Upper lobe of left lung (tissue), 4 donors: ENCODE data around the gene CRB1.

Source experiments
- CTCF ChIP-seq, 6 experiments: fragments of 450-650 bp in 4 of 6; fragments of 200-600 bp in 2 of 6; sonication (generic) in 2 of 6; IDR thresholded peaks; one replicate each; pipeline ENCODE4 v1.5.1; 2016 to 2019; ENCODE audit warnings: antibody characterized with exemption in 6 of 6
- POLR2A ChIP-seq, 4 donors: fragments of 450-650 bp; IDR thresholded peaks; one replicate each; pipeline ENCODE4 v1.5.1; 2016 to 2017; ENCODE audit warnings: antibody characterized with exemption in 4 of 4, mild to moderate bottlenecking in 2 of 4
- POLR2AphosphoS5 ChIP-seq, 2 donors: sonication (generic); formaldehyde crosslinking; IDR thresholded peaks; one replicate each; pipeline ENCODE4 v1.5.1; 2017; ENCODE audit warnings: antibody characterized with exemption in 2 of 2

DNA sequence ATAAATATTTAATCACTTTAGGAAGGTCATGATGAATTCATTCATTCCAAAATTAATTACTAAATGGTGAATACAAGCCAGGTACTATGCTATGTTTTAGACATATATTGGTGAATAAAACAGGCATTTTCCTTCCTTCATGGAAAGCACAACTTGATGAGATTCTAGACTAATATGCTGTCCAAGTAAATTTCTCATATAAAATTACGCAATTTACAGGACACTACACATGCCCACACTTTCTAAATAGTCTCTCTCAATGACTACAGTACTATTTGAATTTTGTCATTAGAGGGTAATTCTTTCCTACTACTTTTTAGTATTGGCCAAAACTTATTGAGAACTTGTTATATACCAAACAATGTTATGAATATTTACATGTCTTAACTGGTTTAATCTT is 150.6 kb downstream of the CRB1 start:
- no peak for TF ChIP-seq POLR2A (IDR thresholded peaks at IDR 0.05)
- no peak for TF ChIP-seq CTCF (IDR thresholded peaks at IDR 0.05)
- no peak for TF ChIP-seq POLR2AphosphoS5 (IDR thresholded peaks at IDR 0.05)
